Sigmoid colon (tissue), 7 donors: ENCODE measurements around the gene CNGB1. TPM values are rescaled to one million over a fixed set of nuclear protein-coding genes. Genes with fewer than 3 reads are reported as not detected.

Experiments
- DNase-seq: peaks from one replicate; pipeline ENCODE4 v3.0.0-alpha.2; 2019
- H3K27ac ChIP-seq, 4 donors: fragments of 200-600 bp; sonication (generic); one replicate each; pipeline ENCODE4 v1.5.1; 2016 to 2019; ENCODE audit warnings: mild to moderate bottlenecking in 1 of 4
- H3K27me3 ChIP-seq, 3 donors: fragments of 200-600 bp; sonication (generic); one replicate each; pipeline ENCODE4 v1.5.1; 2019; ENCODE audit warnings: mild to moderate bottlenecking in 1 of 3
- H3K36me3 ChIP-seq, 4 donors: fragments of 200-600 bp; sonication (generic); one replicate each; pipeline ENCODE4 v1.5.1; 2016 to 2019
- H3K4me1 ChIP-seq, 4 donors: fragments of 200-600 bp; sonication (generic); one replicate each; pipeline ENCODE4 v1.5.1; 2017 to 2019
- H3K4me3 ChIP-seq, 4 donors: fragments of 200-600 bp; sonication (generic); one replicate each; pipeline ENCODE4 v1.5.1; 2017 to 2019; ENCODE audit warnings: mild to moderate bottlenecking in 2 of 4, moderate library complexity in 1 of 4
- H3K9me3 ChIP-seq, 4 donors: fragments of 200-600 bp in 3 of 4; sonication (generic) in 3 of 4; one replicate each; pipeline versions ENCODE4 v1.5.1 to v1.6.1; 2013 to 2019
- EP300 ChIP-seq, 4 donors: sonication (generic); formaldehyde crosslinking; IDR thresholded peaks; one replicate each; pipeline ENCODE4 v1.6.1; 2017; ENCODE audit warnings: antibody characterized with exemption in 4 of 4
- POLR2A ChIP-seq, 2 donors: fragments of 450-650 bp; IDR thresholded peaks; one replicate each; pipeline ENCODE4 v1.6.1; 2016; ENCODE audit warnings: antibody characterized with exemption in 2 of 2, mild to moderate bottlenecking in 2 of 2, moderate library complexity in 2 of 2
- POLR2AphosphoS5 ChIP-seq, 4 donors: sonication (generic); formaldehyde crosslinking; IDR thresholded peaks; one replicate each; pipeline ENCODE4 v1.6.1; 2017; ENCODE audit warnings: antibody characterized with exemption in 4 of 4
- WGBS, 2 donors: extraction: QIAGEN DNeasy Blood & Tissue Kit; methylation state at CpG; one replicate each; pipeline ENCODE4 v1.1.7; 2013; 5-methylcytosine and 5-hydroxymethylcytosine counted together
- intact Hi-C: fragments of 100-400 bp; cut with DNase I; formaldehyde crosslinking; loops from one replicate; pipeline ENCODE4 v1.15.1; 2023
- polyA plus RNA-seq, 3 donors: library from polyadenylated mRNA; stranded (reverse); fragments of 200-250 nt; gene quantifications; one replicate each; pipeline ENCODE4 v1.2.3, GENCODE V29; 2013
- total RNA-seq, 4 donors: library from RNA; depleted of rRNA; stranded (reverse); fragments of >200 nt; gene quantifications; one replicate each; pipeline ENCODE4 v1.1.0, GENCODE V29; 2016
- TF ChIP-seq, protein P1 (sequence below), 4 experiments: fragments of 450-650 bp in 3 of 4; fragments of 200-600 bp in 1 of 4; IDR thresholded peaks; one replicate each; pipeline ENCODE4 v1.5.1; 2016 to 2019; ENCODE audit warnings: antibody characterized with exemption in 4 of 4, mild to moderate bottlenecking in 3 of 4, moderate library complexity in 2 of 4
- donor health status: healthy with polysubstance abuse.
- donor health status: Bipolar disorder and iron deficiency.
- donor health status: healthy.

Gene CNGB1
- total and polyA plus RNA-seq, 7 donors: 0.70 to 13.0 (median 1.4) TPM; not detected in 3

DNA sequence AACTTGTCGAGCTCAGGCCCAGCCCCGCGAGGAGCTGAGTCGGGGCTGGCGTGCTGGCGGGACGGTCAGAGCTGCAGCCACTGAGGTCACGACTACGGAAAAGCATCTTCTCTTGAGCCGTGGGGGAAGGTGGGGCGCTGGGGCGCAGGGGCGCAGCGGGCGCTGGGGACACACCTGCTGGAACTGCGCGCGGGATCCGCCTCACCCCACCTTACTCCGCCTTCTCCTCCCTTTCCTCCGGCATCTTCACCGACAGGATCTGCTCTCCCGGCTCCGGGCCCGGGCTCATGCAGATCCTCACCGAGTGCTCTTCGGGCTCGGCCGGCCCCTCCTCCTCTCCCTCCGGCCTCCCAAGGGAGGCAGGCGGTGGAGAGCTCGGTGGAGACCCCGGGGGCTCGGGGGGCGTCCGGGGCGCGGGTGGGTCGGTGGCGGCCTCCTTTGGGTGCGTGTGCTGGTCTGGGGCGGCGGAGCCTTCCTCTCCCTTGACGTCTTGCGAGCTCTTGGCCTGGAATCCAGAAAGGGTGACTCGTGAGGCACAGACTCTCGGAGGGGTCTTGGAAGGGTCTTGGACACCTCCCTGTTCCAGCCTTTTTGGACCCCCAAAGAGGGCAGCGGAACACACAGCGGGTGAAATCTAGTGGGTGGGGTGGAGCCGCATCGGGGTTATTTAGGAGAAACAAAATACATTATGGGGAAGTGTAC is 86.8 kb downstream of the CNGB1 start:
- Histone ChIP-seq H3K36me3 (no peaks in the 10 kb centered on the region), H3K4me3 (no peak overlapping the region), H3K27ac (no peak overlapping the region), H3K9me3 (no peaks in the 10 kb centered on the region), H3K4me1 (peaks cover 0 to 5% (median 5%) of the 10 kb centered on the region in 4 donors), H3K27me3 (peaks cover 0 to 47% (median 29%) of the 10 kb centered on the region in 3 donors)
- no peak for DNase-seq
- 21 to 25% methylated on average over 51 of the region's 51 CpGs for WGBS, 2 donors
- TF ChIP-seq POLR2AphosphoS5 (IDR thresholded peaks at IDR 0.05): no peak
- TF ChIP-seq, protein P1, sequence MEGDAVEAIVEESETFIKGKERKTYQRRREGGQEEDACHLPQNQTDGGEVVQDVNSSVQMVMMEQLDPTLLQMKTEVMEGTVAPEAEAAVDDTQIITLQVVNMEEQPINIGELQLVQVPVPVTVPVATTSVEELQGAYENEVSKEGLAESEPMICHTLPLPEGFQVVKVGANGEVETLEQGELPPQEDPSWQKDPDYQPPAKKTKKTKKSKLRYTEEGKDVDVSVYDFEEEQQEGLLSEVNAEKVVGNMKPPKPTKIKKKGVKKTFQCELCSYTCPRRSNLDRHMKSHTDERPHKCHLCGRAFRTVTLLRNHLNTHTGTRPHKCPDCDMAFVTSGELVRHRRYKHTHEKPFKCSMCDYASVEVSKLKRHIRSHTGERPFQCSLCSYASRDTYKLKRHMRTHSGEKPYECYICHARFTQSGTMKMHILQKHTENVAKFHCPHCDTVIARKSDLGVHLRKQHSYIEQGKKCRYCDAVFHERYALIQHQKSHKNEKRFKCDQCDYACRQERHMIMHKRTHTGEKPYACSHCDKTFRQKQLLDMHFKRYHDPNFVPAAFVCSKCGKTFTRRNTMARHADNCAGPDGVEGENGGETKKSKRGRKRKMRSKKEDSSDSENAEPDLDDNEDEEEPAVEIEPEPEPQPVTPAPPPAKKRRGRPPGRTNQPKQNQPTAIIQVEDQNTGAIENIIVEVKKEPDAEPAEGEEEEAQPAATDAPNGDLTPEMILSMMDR (IDR thresholded peaks at IDR 0.05): no peak
- no peak for TF ChIP-seq EP300 (IDR thresholded peaks at IDR 0.05)
- no peak for TF ChIP-seq POLR2A (IDR thresholded peaks at IDR 0.05)
- intact Hi-C loops: no loop called here

DNA sequence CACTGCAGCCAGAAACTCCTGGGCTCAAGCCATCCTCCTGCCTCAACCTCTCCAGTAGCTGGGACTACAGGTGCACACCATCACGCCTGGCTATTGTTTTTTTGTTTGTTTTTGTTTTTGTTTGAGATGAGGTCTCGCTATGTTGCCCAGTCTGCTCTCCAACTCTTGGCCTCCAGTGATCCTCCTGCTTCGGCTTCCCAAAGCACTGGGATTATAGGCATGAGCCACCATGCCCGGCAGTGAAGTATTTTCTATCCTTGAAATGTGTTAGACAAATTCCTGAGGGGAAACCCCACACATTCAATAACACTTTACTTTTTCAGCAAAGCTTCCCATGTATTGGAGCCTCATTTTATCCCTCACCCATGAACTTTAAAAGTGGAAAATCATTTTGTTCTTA is 87.4 kb downstream of the CNGB1 start:
- H3K9me3 ChIP-seq: no peaks in the 10 kb centered on the region
- H3K36me3 ChIP-seq: no peaks in the 10 kb centered on the region
- 28 to 70% methylated on average over 4 of the region's 4 CpGs for WGBS, 2 donors
- H3K4me3 ChIP-seq: no peak overlapping the region
- no peak for DNase-seq
- peaks cover 0 to 5% (median 5%) of the 10 kb centered on the region in 4 donors for H3K4me1 ChIP-seq
- TF ChIP-seq EP300 (IDR thresholded peaks at IDR 0.05) (no peak), POLR2AphosphoS5 (IDR thresholded peaks at IDR 0.05) (no peak), POLR2A (IDR thresholded peaks at IDR 0.05) (no peak)
- TF ChIP-seq, protein P1 (IDR thresholded peaks at IDR 0.05): no peak
- no peak overlapping the region for H3K27ac ChIP-seq
- H3K27me3 ChIP-seq: peaks cover 0 to 47% (median 29%) of the 10 kb centered on the region in 3 donors
- intact Hi-C loops: no loop called here

DNA sequence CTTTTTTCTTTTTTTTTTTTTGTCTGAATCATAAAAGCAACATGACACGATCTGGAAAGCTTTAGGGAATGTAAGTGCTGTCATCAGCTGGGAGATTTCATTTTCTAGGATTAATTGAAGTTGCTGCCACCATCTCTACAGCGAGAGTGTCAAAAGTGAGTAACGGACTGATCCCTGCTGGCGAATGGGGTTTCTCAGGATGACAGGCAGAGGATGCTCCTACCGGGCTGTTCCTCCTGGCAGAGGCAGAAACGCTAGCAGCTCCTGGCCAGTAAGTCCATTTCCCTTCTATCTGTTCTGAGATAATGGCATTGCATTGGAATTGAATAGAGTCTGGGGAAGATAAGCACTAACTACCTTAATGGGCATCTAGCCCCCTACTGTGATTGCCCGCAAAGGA is 88.1 kb downstream of the CNGB1 start:
- Histone ChIP-seq H3K36me3 (no peaks in the 10 kb centered on the region), H3K27me3 (peaks cover 0 to 47% (median 29%) of the 10 kb centered on the region in 3 donors), H3K27ac (no peak overlapping the region), H3K4me1 (peaks cover 0 to 5% (median 5%) of the 10 kb centered on the region in 4 donors), H3K4me3 (no peak overlapping the region), H3K9me3 (no peaks in the 10 kb centered on the region)
- intact Hi-C loops: no loop called here
- DNase-seq: no peak
- WGBS, 2 donors: 46 to 54% methylated on average over 7 of the region's 7 CpGs
- TF ChIP-seq POLR2A (IDR thresholded peaks at IDR 0.05) (no peak), POLR2AphosphoS5 (IDR thresholded peaks at IDR 0.05) (no peak), EP300 (IDR thresholded peaks at IDR 0.05) (no peak)
- TF ChIP-seq, protein P1 (IDR thresholded peaks at IDR 0.05): no peak

DNA sequence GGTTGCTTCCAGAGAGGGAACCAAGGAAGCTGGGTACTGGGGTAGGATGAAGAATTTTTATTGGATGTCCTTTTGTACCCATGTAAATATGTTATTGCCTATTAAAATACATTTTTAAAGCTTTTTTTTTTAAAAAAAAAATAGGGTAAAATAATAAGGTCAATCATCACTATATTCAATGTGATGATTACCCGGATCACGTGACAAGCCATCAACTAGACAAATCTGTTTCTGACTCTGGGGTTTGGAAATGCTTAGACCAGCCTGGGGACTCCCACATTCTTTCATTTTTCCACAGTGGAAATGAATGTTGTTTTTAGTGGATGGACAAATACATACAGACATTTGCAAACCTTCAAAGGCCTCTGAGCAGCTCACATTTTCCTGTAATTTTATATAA is 88.7 kb downstream of the CNGB1 start:
- 26 to 64% methylated on average over 2 of the region's 2 CpGs for WGBS, 2 donors
- H3K27ac ChIP-seq: no peak overlapping the region
- intact Hi-C loops: no loop called here
- TF ChIP-seq EP300 (IDR thresholded peaks at IDR 0.05) (no peak), POLR2AphosphoS5 (IDR thresholded peaks at IDR 0.05) (no peak), POLR2A (IDR thresholded peaks at IDR 0.05) (no peak)
- TF ChIP-seq, protein P1 (IDR thresholded peaks at IDR 0.05): no peak
- peaks cover 0 to 5% (median 5%) of the 10 kb centered on the region in 4 donors for H3K4me1 ChIP-seq
- DNase-seq: no peak
- no peaks in the 10 kb centered on the region for H3K9me3 ChIP-seq
- no peaks in the 10 kb centered on the region for H3K36me3 ChIP-seq
- no peak overlapping the region for H3K4me3 ChIP-seq
- peaks cover 0 to 47% (median 29%) of the 10 kb centered on the region in 3 donors for H3K27me3 ChIP-seq
